Esophagus squamous epithelium (tissue), 4 donors: ENCODE results near the gene RNF183.

ENCODE experiments used
- CTCF ChIP-seq, 6 experiments: fragments of 450-650 bp in 4 of 6; fragments of 200-600 bp in 2 of 6; sonication (generic) in 2 of 6; IDR thresholded peaks; one replicate each; pipeline ENCODE4 v1.5.1; 2016 to 2019; ENCODE audit warnings: antibody characterized with exemption in 6 of 6, mild to moderate bottlenecking in 4 of 6, moderate library complexity in 4 of 6
- POLR2A ChIP-seq, 4 donors: fragments of 450-650 bp; IDR thresholded peaks; one replicate each; pipeline ENCODE4 v1.6.1; 2017; ENCODE audit warnings: antibody characterized with exemption in 4 of 4, mild to moderate bottlenecking in 4 of 4, moderate library complexity in 3 of 4

DNA sequence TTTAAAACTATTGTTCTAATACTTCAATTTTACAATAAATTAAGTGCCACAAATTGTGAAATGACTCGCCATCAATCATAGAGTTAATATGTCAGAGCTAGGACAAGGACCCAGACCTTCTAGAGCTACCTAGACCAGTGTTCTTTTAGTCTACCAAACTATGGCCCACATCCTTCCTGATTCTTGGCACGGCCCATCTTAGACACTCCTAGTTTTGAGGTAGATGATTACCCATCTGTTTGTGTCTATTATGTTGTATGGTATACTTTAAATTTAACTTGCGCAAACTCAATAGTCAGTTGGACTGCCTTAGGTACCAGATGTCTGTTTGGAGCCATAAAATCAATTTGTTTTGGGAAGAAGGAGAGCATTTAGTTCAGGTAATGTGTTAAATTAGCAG is 45.3 kb downstream of the RNF183 start:
- TF ChIP-seq CTCF (IDR thresholded peaks at IDR 0.05) (no peak), POLR2A (IDR thresholded peaks at IDR 0.05) (no peak)
